ENCODE data around the gene ADGRG1. TPM values are rescaled to one million over a fixed set of nuclear protein-coding genes. Genes with fewer than 3 reads are reported as not detected.

Gene ADGRG1
- total RNA-seq, 1 donor from 2014 or later: 47.4 TPM

- no peak for DNase-seq (ENCODE audit: low spot score)
- intact Hi-C loops (cut with DNase I): loop anchor here (5.0 kb wide), 1 partner anchor 44 kb away; no protein-coding TSS in a partner anchor
These were observed 25.1 kb upstream of the ADGRG1 start for GRCh38 chr16:57603115-57604024.

GRCh38 chr16:57604177-57604576 is 24.3 kb upstream of the ADGRG1 start:
- intact Hi-C loops (cut with DNase I): loop anchor here (5.0 kb wide), 1 partner anchor 43 kb away; no protein-coding TSS in a partner anchor
- DNase-seq (ENCODE audit: low spot score): no peak
- ATAC-seq: no peak

More at GRCh38 chr16:57603115-57604024, 25.1 kb upstream of the ADGRG1 start:
- ATAC-seq: no peak

- ATAC-seq (no peak), DNase-seq (ENCODE audit: low spot score) (no peak)
- intact Hi-C loops (cut with DNase I): no loop called here
These were observed 22.1 kb upstream of the ADGRG1 start for GRCh38 chr16:57606147-57606846.

GRCh38 chr16:57606847-57607501 is 21.5 kb upstream of the ADGRG1 start:
- ATAC-seq (no peak), DNase-seq (ENCODE audit: low spot score) (no peak)
- intact Hi-C loops (cut with DNase I): no loop called here

- intact Hi-C loops (cut with DNase I): no loop called here
- ATAC-seq: no peak
- DNase-seq (ENCODE audit: low spot score): no peak
These were observed 20.6 kb upstream of the ADGRG1 start for GRCh38 chr16:57607676-57608461.

- intact Hi-C loops (cut with DNase I): no loop called here
- ATAC-seq (no peak), DNase-seq (ENCODE audit: low spot score) (no peak)
These were observed 19.8 kb upstream of the ADGRG1 start for GRCh38 chr16:57608462-57609113.

GRCh38 chr16:57609541-57610401 is 18.7 kb upstream of the ADGRG1 start:
- DNase-seq (ENCODE audit: low spot score) (no peak), ATAC-seq (no peak)
- intact Hi-C loops (cut with DNase I): no loop called here

GRCh38 chr16:57610611-57611010 is 17.8 kb upstream of the ADGRG1 start:
- ATAC-seq (no peak), DNase-seq (ENCODE audit: low spot score) (no peak)
- intact Hi-C loops (cut with DNase I): no loop called here

- intact Hi-C loops (cut with DNase I): no loop called here
- no peak for ATAC-seq
- DNase-seq (ENCODE audit: low spot score): no peak
These were observed 17.2 kb upstream of the ADGRG1 start for GRCh38 chr16:57611181-57611580.

GRCh38 chr16:57611706-57612105 is 16.7 kb upstream of the ADGRG1 start:
- intact Hi-C loops (cut with DNase I): no loop called here
- no peak for ATAC-seq
- no peak for DNase-seq (ENCODE audit: low spot score)

- DNase-seq (ENCODE audit: low spot score) (no peak), ATAC-seq (no peak)
These were observed 15.9 kb upstream of the ADGRG1 start for GRCh38 chr16:57612494-57612893.

GRCh38 chr16:57613514-57613913 is 14.9 kb upstream of the ADGRG1 start:
- intact Hi-C loops (cut with DNase I): no loop called here
- ATAC-seq (no peak), DNase-seq (ENCODE audit: low spot score) (no peak)

More at GRCh38 chr16:57612494-57612893, 15.9 kb upstream of the ADGRG1 start:
- intact Hi-C loops (cut with DNase I): no loop called here

GRCh38 chr16:57614536-57614935 is 13.9 kb upstream of the ADGRG1 start:
- DNase-seq (ENCODE audit: low spot score) (no peak), ATAC-seq (no peak)
- intact Hi-C loops (cut with DNase I): no loop called here

- no peak for ATAC-seq
- DNase-seq (ENCODE audit: low spot score): no peak
- intact Hi-C loops (cut with DNase I): no loop called here
These were observed 13.5 kb upstream of the ADGRG1 start for GRCh38 chr16:57614944-57615343.

GRCh38 chr16:57615813-57616212 is 12.6 kb upstream of the ADGRG1 start:
- ATAC-seq (no peak), DNase-seq (ENCODE audit: low spot score) (no peak)
- intact Hi-C loops (cut with DNase I): no loop called here

- DNase-seq (ENCODE audit: low spot score) (peak; percentile 31), ATAC-seq (no peak)
- intact Hi-C loops (cut with DNase I): no loop called here
These were observed 12.2 kb upstream of the ADGRG1 start for GRCh38 chr16:57616241-57616640.

- ATAC-seq (peak; percentile 31), DNase-seq (ENCODE audit: low spot score) (no peak)
These were observed 11.6 kb upstream of the ADGRG1 start for GRCh38 chr16:57616876-57617275.

More at GRCh38 chr16:57616876-57617275, 11.6 kb upstream of the ADGRG1 start:
- intact Hi-C loops (cut with DNase I): no loop called here

All from sciatic nerve (tissue), 2 donors.